ENCODE results near the gene CISH. TPM values are rescaled to one million over a fixed set of nuclear protein-coding genes. Genes with fewer than 3 reads are reported as not detected.
A peak's percentile ranks its signal among the peaks of the same experiment; 100 is the strongest.

The CISH gene
- total and polyA plus RNA-seq, 9 of the 15 experiments (the other 6 are each of a cell fraction or from before 2014, with no cell fraction given), result 1.7 to 47.7 (median 18.3) TPM

- TF ChIP-seq RFX5 (IDR thresholded peaks at IDR 0.05; ENCODE audit: low read depth, low read length) (no peak), NBN (IDR thresholded peaks at IDR 0.05; ENCODE audit: low read depth) (0 out of 2 replicates have a peak, but pooled peaks have one; percentile 4), ZNF717 (CRISPR knock-in tag; IDR thresholded peaks at IDR 0.05) (no peak), RBM22 (IDR thresholded peaks at IDR 0.05; ENCODE audit: low read depth, low read length, poor library complexity, severe bottlenecking) (no peak), ZNF197 (CRISPR knock-in tag; IDR thresholded peaks at IDR 0.05; ENCODE audit: low read depth) (no peak), ZNF707 (CRISPR knock-in tag; conservative IDR thresholded peaks at IDR 0.05) (no peak), ATF2 (CRISPR knock-in tag; IDR thresholded peaks at IDR 0.05) (no peak), PURB (CRISPR knock-in tag; IDR thresholded peaks at IDR 0.05; ENCODE audit: low read depth) (no peak), ZNF764 (CRISPR knock-in tag; IDR thresholded peaks at IDR 0.05; ENCODE audit: low read depth) (no peak), ZNF609 (CRISPR knock-in tag; IDR thresholded peaks at IDR 0.05; ENCODE audit: borderline replicate concordance) (no peak), NR4A1 (CRISPR knock-in tag; IDR thresholded peaks at IDR 0.05) (no peak), NR4A1 (tag; IDR thresholded peaks at IDR 0.05) (no peak), RUNX1 (IDR thresholded peaks at IDR 0.05; ENCODE audit: low read depth) (no peak), IRF9 (tag; IDR thresholded peaks at IDR 0.05) (no peak), SMAD4 (CRISPR knock-in tag; conservative IDR thresholded peaks at IDR 0.05) (peak; percentile 97), ZNF551 (CRISPR knock-in tag; IDR thresholded peaks at IDR 0.05) (no peak), HINFP (tag; conservative IDR thresholded peaks at IDR 0.05; ENCODE audit: low read depth) (no peak), E2F3 (CRISPR knock-in tag; IDR thresholded peaks at IDR 0.05) (peak; percentile 73; the same call in 1 of the 2 replicates)
These were observed at the start of gene CISH (continued) for GRCh38 chr3:50611464-50612233.

Data from K562 (cell line).